HCT116 (cell line): ENCODE data around the gene C6orf132. TPM values are rescaled to one million over a fixed set of nuclear protein-coding genes. Genes with fewer than 3 reads are reported as not detected.

Source experiments
- ATAC-seq: fragments of 200-7000 bp; cut with Tn5 transposase; 2 replicates; pipeline ENCODE4 v1.9.1; 2020; ENCODE audit warnings: mild to moderate bottlenecking, moderate library complexity
- BruUV-seq: library from RNA; stranded (reverse); fragments of 400-500 nt; replicated peaks from 2 replicates; lab custom pipeline; 2021; lab: Mats Ljungman, UMichigan
- CTCF ChIA-PET: fragments of 300-600 bp; sonication (Branson Sonifier 250); formaldehyde crosslinking; loops from one replicate; lab custom pipeline; 2021; ENCODE audit warnings: antibody characterized with exemption; lab: Charles Lee
- POLR2A ChIA-PET: fragments of 300-600, 350-600 bp; sonication (Branson Sonifier 250); formaldehyde crosslinking; loops from one replicate; lab custom pipeline; 2021; ENCODE audit warnings: antibody characterized with exemption; lab: Charles Lee
- RAD21 ChIA-PET, 2 experiments: fragments of 300-600 bp; sonication (Branson Sonifier 250); formaldehyde crosslinking; loops; one replicate each; lab custom pipeline; 2023; ENCODE audit warnings: low total read pairs in 2 of 2; ENCODE audit not compliant: uncharacterized antibody in 2 of 2, unreplicated experiment in 2 of 2, low non-redundant PET in 1 of 2; lab: Charles Lee
- DNase-seq: peaks from one replicate; pipeline ENCODE4 v3.0.0-alpha.2; 2010; ENCODE audit warnings: low read depth, low spot score
- H2AFZ ChIP-seq: fragments of 200-600 bp; shearing (Covaris generic), sonication (generic); 2 replicates; pipeline ENCODE4 v1.6.1; 2017; ENCODE audit warnings: low read depth, mixed run types, mixed read lengths, antibody characterized with exemption, low read length; ENCODE audit not compliant: poor library complexity, severe bottlenecking
- H3K27ac ChIP-seq: 2 replicates; pipeline ENCODE4 v1.5.1; 2012; ENCODE audit warnings: low read depth, low read length
- H3K27me3 ChIP-seq: fragments of 200-600 bp; sonication (generic); 2 replicates; pipeline ENCODE4 v1.6.1; 2016; ENCODE audit warnings: mixed run types, low read length, mixed read lengths; ENCODE audit not compliant: insufficient read depth
- H3K36me3 ChIP-seq, 2 experiments: fragments of 200-500 bp in 1 of 2; fragments of 200-600 bp in 1 of 2; sonication (Bioruptor generic) in 1 of 2; sonication (generic) in 1 of 2; 2 replicates each; pipeline versions ENCODE4 v1.5.1 to v1.6.1; 2014 to 2016; ENCODE audit warnings: low read length in 2 of 2, inconsistent platforms in 1 of 2, mixed read lengths in 1 of 2, mixed run types in 1 of 2; ENCODE audit not compliant: insufficient read depth in 2 of 2, control insufficient read depth in 1 of 2
- H3K4me1 ChIP-seq, 2 experiments: fragments of 200-600 bp in 1 of 2; sonication (generic) in 1 of 2; 2 replicates each; pipeline versions ENCODE4 v1.5.1 to v1.6.1; 2012 to 2017; ENCODE audit warnings: low read length in 2 of 2, inconsistent platforms in 1 of 2, mild to moderate bottlenecking in 1 of 2, mixed read lengths in 1 of 2, mixed run types in 1 of 2, moderate library complexity in 1 of 2; ENCODE audit not compliant: insufficient read depth in 2 of 2, control insufficient read depth in 1 of 2
- H3K4me2 ChIP-seq: fragments of 200-600 bp; sonication (generic); 2 replicates; pipeline ENCODE4 v1.6.1; 2017; ENCODE audit warnings: mixed run types, low read length, mixed read lengths
- H3K4me3 ChIP-seq, 2 experiments: fragments of 200-600 bp in 1 of 2; sonication (generic) in 1 of 2; replicated peaks in 1 of 2; 2 replicates each; pipeline ENCODE4 v1.5.1; 2011 to 2016; ENCODE audit warnings: low read length in 2 of 2, control low read depth in 1 of 2, low read depth in 1 of 2, mild to moderate bottlenecking in 1 of 2, mixed read lengths in 1 of 2, mixed run types in 1 of 2
- H3K79me2 ChIP-seq: fragments of 200-600 bp; sonication (generic); 2 replicates; pipeline ENCODE4 v1.6.1; 2017; ENCODE audit warnings: mild to moderate bottlenecking, mixed run types, low read length, moderate library complexity, mixed read lengths; ENCODE audit not compliant: insufficient read depth
- H3K9ac ChIP-seq: fragments of 200-600 bp; sonication (generic); 2 replicates; pipeline ENCODE4 v1.6.1; 2016; ENCODE audit warnings: low read length, mixed read lengths
- H3K9me2 ChIP-seq: fragments of 200-600 bp; sonication (generic), shearing (Covaris generic); 2 replicates; pipeline ENCODE4 v1.6.1; 2017; ENCODE audit warnings: mixed run types, mild to moderate bottlenecking, moderate library complexity; ENCODE audit not compliant: insufficient read depth
- H3K9me3 ChIP-seq, 2 experiments: fragments of 200-500 bp in 1 of 2; fragments of 200-600 bp in 1 of 2; sonication (Bioruptor generic) in 1 of 2; sonication (generic) in 1 of 2; 2 replicates each; pipeline ENCODE4 v1.6.1; 2014 to 2017; ENCODE audit warnings: low read length in 2 of 2, mixed read lengths in 2 of 2, inconsistent platforms in 1 of 2, low read depth in 1 of 2, mild to moderate bottlenecking in 1 of 2, mixed run types in 1 of 2, moderate library complexity in 1 of 2; ENCODE audit not compliant: control insufficient read depth in 1 of 2, insufficient read depth in 1 of 2
- H4K20me1 ChIP-seq: fragments of 200-600 bp; sonication (generic), shearing (Covaris generic); 2 replicates; pipeline ENCODE4 v1.6.1; 2017; ENCODE audit warnings: mixed run types, mild to moderate bottlenecking, moderate library complexity; ENCODE audit not compliant: insufficient read depth
- CBX3 ChIP-seq: IDR thresholded peaks from 2 replicates; pipeline ENCODE4 v1.6.1; 2012; ENCODE audit warnings: low read depth
- CEBPB ChIP-seq: IDR thresholded peaks from 2 replicates; pipeline ENCODE4 v1.6.1; 2012; ENCODE audit warnings: low read depth
- EGR1 ChIP-seq: IDR thresholded peaks from 2 replicates; pipeline ENCODE4 v1.6.1; 2012; ENCODE audit warnings: low read depth
- ELF1 ChIP-seq: IDR thresholded peaks from 2 replicates; pipeline ENCODE4 v1.6.1; 2012; ENCODE audit warnings: low read depth, borderline replicate concordance
- EZH2 ChIP-seq: fragments of 200-600 bp; sonication (generic); IDR thresholded peaks from 2 replicates; pipeline ENCODE4 v1.6.1; 2017; ENCODE audit warnings: antibody characterized with exemption, mixed run types
- EZH2phosphoT487 ChIP-seq: fragments of 200-600 bp; IDR thresholded peaks from 2 replicates; pipeline ENCODE4 v1.6.1; 2018; ENCODE audit warnings: antibody characterized with exemption, borderline replicate concordance
- FOSL1 ChIP-seq: IDR thresholded peaks from 2 replicates; pipeline ENCODE4 v1.6.1; 2012; ENCODE audit warnings: low read depth
- JUND ChIP-seq: IDR thresholded peaks from 2 replicates; pipeline ENCODE4 v1.6.1; 2012
- POLR2A ChIP-seq: IDR thresholded peaks from 2 replicates; pipeline ENCODE4 v1.7.0; 2011; ENCODE audit warnings: borderline replicate concordance; ENCODE audit not compliant: insufficient read depth, insufficient read length; ENCODE audit errors: extremely low read depth
- POLR2AphosphoS5 ChIP-seq: IDR thresholded peaks from 2 replicates; pipeline ENCODE4 v1.6.1; 2011; ENCODE audit warnings: mild to moderate bottlenecking, low read depth, low read length, moderate library complexity
- RAD21 ChIP-seq: IDR thresholded peaks from 2 replicates; pipeline ENCODE4 v1.6.1; 2012; ENCODE audit warnings: low read depth, mild to moderate bottlenecking
- SIN3A ChIP-seq: IDR thresholded peaks from 2 replicates; pipeline ENCODE4 v1.6.1; 2012; ENCODE audit warnings: low read depth
- SP1 ChIP-seq: IDR thresholded peaks from 2 replicates; pipeline ENCODE4 v1.6.1; 2012; ENCODE audit warnings: low read depth
- SRF ChIP-seq: IDR thresholded peaks from 2 replicates; pipeline ENCODE4 v1.6.1; 2012; ENCODE audit warnings: low read depth
- TCF7L2 ChIP-seq: IDR thresholded peaks from 2 replicates; pipeline ENCODE4 v1.7.0; 2011; ENCODE audit warnings: borderline replicate concordance, inconsistent platforms; ENCODE audit not compliant: insufficient read depth, insufficient read length; ENCODE audit errors: extremely low read depth
- YY1 ChIP-seq: IDR thresholded peaks from 2 replicates; pipeline ENCODE4 v1.6.1; 2011; ENCODE audit warnings: low read length, low read depth, moderate library complexity, mild to moderate bottlenecking; ENCODE audit not compliant: insufficient replicate concordance; ENCODE audit errors: extremely low read depth
- ZFX ChIP-seq: fragments of 450-650 bp; IDR thresholded peaks from 2 replicates; pipeline ENCODE4 v1.6.1; 2017
- ZNF274 ChIP-seq: fragments of 200-500 bp; sonication (Bioruptor generic); IDR thresholded peaks from 2 replicates; pipeline ENCODE4 v1.6.1; 2014; ENCODE audit warnings: mild to moderate bottlenecking, low read depth, low read length, inconsistent platforms
- intact Hi-C: fragments of 100-400 bp; cut with micrococcal nuclease; formaldehyde crosslinking; loops from 2 replicates; pipeline ENCODE4 v1.10.0; 2022
- total RNA-seq: library from RNA; stranded (reverse); gene quantifications from one replicate; pipeline ENCODE4 v1.2.1, GENCODE V29; 2021; ENCODE audit not compliant: unreplicated experiment
- TF ChIP-seq, protein P1 (sequence below): IDR thresholded peaks from 2 replicates; pipeline ENCODE4 v1.6.1; 2012
- TF ChIP-seq, protein P2 (sequence below): IDR thresholded peaks from 2 replicates; pipeline ENCODE4 v1.6.1; 2012
- TF ChIP-seq, protein P3 (sequence below), 3 experiments: fragments of 200-600 bp in 1 of 3; sonication (generic) in 1 of 3; IDR thresholded peaks in 2 of 3; conservative IDR thresholded peaks in 1 of 3; 2 replicates each; pipeline ENCODE4 v1.5.1; 2012 to 2017; ENCODE audit warnings: low read depth in 2 of 3, low read length in 2 of 3, antibody characterized with exemption in 1 of 3, borderline replicate concordance in 1 of 3, control low read depth in 1 of 3, mild to moderate bottlenecking in 1 of 3, mixed read lengths in 1 of 3, mixed run types in 1 of 3, moderate library complexity in 1 of 3; ENCODE audit not compliant: insufficient read depth in 1 of 3
- TF ChIP-seq, protein P4 (sequence below): IDR thresholded peaks from 2 replicates; pipeline ENCODE4 v1.6.1; 2011; ENCODE audit warnings: mild to moderate bottlenecking, low read length, moderate library complexity; ENCODE audit not compliant: insufficient replicate concordance; ENCODE audit errors: extremely low read depth

C6orf132 gene
- total RNA-seq, 1 experiment from 2014 or later = 18.9 TPM

DNA sequence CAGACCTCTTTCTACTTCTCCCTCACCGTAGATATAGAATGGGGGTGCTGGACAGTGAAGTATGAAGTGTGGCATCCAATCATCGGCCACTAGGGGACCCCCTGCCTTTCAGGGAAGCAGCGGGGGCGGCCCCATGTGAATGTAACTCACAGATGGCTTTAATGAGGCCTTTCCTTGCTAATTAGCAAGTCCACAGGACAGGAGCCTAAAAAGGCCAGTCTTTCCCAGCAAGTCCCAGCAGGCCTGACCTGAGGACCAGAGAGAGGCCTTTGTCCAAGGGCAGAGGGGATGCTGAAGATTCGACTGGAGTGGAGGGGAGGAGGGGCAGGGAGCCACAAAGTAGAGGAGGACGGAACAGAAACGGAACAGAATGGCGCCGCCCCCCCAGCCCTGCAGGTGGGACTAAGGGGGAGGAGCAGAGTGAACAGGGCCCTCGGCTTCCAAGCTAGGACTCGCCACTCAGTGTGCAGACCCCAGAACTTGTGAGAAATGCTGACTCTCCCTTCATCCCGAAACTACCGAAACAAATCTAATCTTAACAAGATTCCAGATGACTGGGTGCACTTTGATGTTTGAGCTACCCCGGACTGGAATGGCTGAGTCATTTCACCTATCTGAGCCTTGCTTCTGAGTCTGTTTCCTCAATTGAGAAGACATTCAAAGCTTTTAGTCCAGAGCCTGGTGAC, 5.8 kb downstream of the C6orf132 start:
- Histone ChIP-seq H3K79me2 (peaks cover 68% of the 10 kb centered on the region), H3K4me3 (peak overlapping the region; percentile 28 to 36)
- TF ChIP-seq ZFX (peak; percentile 31; the same call in 1 of the 2 replicates), JUND (no peak), ZNF274 (no peak), TCF7L2 (peak; percentile 91), FOSL1 (no peak), YY1 (no peak), ELF1 (no peak), SIN3A (no peak), POLR2AphosphoS5 (0 out of 2 replicates have a peak, but pooled peaks have one; percentile 42), SP1 (no peak), SRF (no peak), EGR1 (no peak), RAD21 (no peak), POLR2A (no peak), EZH2 (no peak), EZH2phosphoT487 (no peak), CEBPB (no peak), CBX3 (no peak)
- TF ChIP-seq, protein P1, sequence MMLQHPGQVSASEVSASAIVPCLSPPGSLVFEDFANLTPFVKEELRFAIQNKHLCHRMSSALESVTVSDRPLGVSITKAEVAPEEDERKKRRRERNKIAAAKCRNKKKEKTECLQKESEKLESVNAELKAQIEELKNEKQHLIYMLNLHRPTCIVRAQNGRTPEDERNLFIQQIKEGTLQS = no peak
- TF ChIP-seq, protein P2, sequence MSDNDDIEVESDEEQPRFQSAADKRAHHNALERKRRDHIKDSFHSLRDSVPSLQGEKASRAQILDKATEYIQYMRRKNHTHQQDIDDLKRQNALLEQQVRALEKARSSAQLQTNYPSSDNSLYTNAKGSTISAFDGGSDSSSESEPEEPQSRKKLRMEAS = no peak
- TF ChIP-seq, protein P3, sequence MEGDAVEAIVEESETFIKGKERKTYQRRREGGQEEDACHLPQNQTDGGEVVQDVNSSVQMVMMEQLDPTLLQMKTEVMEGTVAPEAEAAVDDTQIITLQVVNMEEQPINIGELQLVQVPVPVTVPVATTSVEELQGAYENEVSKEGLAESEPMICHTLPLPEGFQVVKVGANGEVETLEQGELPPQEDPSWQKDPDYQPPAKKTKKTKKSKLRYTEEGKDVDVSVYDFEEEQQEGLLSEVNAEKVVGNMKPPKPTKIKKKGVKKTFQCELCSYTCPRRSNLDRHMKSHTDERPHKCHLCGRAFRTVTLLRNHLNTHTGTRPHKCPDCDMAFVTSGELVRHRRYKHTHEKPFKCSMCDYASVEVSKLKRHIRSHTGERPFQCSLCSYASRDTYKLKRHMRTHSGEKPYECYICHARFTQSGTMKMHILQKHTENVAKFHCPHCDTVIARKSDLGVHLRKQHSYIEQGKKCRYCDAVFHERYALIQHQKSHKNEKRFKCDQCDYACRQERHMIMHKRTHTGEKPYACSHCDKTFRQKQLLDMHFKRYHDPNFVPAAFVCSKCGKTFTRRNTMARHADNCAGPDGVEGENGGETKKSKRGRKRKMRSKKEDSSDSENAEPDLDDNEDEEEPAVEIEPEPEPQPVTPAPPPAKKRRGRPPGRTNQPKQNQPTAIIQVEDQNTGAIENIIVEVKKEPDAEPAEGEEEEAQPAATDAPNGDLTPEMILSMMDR (IDR thresholded peaks at IDR 0.05 in 2 of 3, conservative IDR thresholded peaks at IDR 0.05 in 1 of 3; ENCODE audit: borderline replicate concordance in 1 of 3, insufficient read depth in 1 of 3, low read depth in 2 of 3, low read length in 2 of 3) = peak in 2 of 3 experiments; percentile 45 to 57; a peak in 4 of 6 replicates
- TF ChIP-seq, protein P4, sequence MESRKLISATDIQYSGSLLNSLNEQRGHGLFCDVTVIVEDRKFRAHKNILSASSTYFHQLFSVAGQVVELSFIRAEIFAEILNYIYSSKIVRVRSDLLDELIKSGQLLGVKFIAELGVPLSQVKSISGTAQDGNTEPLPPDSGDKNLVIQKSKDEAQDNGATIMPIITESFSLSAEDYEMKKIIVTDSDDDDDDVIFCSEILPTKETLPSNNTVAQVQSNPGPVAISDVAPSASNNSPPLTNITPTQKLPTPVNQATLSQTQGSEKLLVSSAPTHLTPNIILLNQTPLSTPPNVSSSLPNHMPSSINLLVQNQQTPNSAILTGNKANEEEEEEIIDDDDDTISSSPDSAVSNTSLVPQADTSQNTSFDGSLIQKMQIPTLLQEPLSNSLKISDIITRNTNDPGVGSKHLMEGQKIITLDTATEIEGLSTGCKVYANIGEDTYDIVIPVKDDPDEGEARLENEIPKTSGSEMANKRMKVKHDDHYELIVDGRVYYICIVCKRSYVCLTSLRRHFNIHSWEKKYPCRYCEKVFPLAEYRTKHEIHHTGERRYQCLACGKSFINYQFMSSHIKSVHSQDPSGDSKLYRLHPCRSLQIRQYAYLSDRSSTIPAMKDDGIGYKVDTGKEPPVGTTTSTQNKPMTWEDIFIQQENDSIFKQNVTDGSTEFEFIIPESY = no peak

More for the DNA sequence above, 5.8 kb downstream of the C6orf132 start:
- H3K9me2 ChIP-seq = no peaks in the 10 kb centered on the region
- ATAC-seq (peak; percentile 75), DNase-seq (peak; percentile 88)
- intact Hi-C loops = no loop called here
- H3K9ac ChIP-seq = peak overlapping the region; percentile 93
- H3K4me1 ChIP-seq = peaks cover 63 to 90% of the 10 kb centered on the region in 2 experiments
- H3K27ac ChIP-seq = peak overlapping the region; percentile 89
- H3K36me3 ChIP-seq = peaks cover 0 to 12% of the 10 kb centered on the region in 2 experiments; a peak in 1 of 4 replicates
- H3K27me3 ChIP-seq = no peaks in the 10 kb centered on the region
- POLR2A ChIA-PET = interaction anchor here (0.6 to 1.6 kb wide), 7 partner anchors 12 to 43 kb away, joined by 3 to 11 read pairs (median 3); no protein-coding TSS in a partner anchor
- H3K9me3 ChIP-seq = no peaks in the 10 kb centered on the region
- H3K4me2 ChIP-seq = peak overlapping the region; percentile 72
- CTCF ChIA-PET = interaction anchor here (0.8 to 1.7 kb wide), 2 partner anchors 37 to 41 kb away, joined by 3 to 6 read pairs; no protein-coding TSS in a partner anchor
- H2AFZ ChIP-seq = no peak overlapping the region
- RAD21 ChIA-PET = interaction anchor here in 1 of 2 experiments (0.6 kb wide), 1 partner anchor 17 kb away, joined by 3 read pairs; no protein-coding TSS in a partner anchor
- H4K20me1 ChIP-seq = no peaks in the 10 kb centered on the region
- BruUV-seq = no TSS peak
